Aorta (tissue), 5 donors: ENCODE data around the gene PTTG1IP. TPM values are rescaled to one million over a fixed set of nuclear protein-coding genes. Genes with fewer than 3 reads are reported as not detected.

Source experiments
- ATAC-seq: fragments of 200-7000 bp; cut with Tn5 transposase; one replicate; pipeline ENCODE4 v1.9.1; 2022; ENCODE audit warnings: moderate library complexity; ENCODE audit not compliant: low FRiP score
- DNase-seq, 2 donors: peaks; one replicate each; pipeline ENCODE4 v3.0.0-alpha.2; 2020
- H3K27ac ChIP-seq, 2 donors: one replicate each; pipeline ENCODE4 v1.5.1; 2013; ENCODE audit warnings: low read length in 2 of 2, mild to moderate bottlenecking in 2 of 2, moderate library complexity in 2 of 2, control low read depth in 1 of 2, inconsistent platforms in 1 of 2, low read depth in 1 of 2
- H3K27me3 ChIP-seq, 2 donors: one replicate each; pipeline ENCODE4 v1.6.1; 2013; ENCODE audit warnings: control low read depth in 1 of 2, low read length in 1 of 2, mild to moderate bottlenecking in 1 of 2, moderate library complexity in 1 of 2; ENCODE audit not compliant: insufficient read depth in 2 of 2, control insufficient read depth in 1 of 2
- H3K36me3 ChIP-seq, 2 donors: one replicate each; pipeline ENCODE4 v1.6.1; 2013; ENCODE audit warnings: control low read depth in 1 of 2, low read length in 1 of 2, mild to moderate bottlenecking in 1 of 2; ENCODE audit not compliant: insufficient read depth in 2 of 2, control insufficient read depth in 1 of 2
- H3K4me1 ChIP-seq, 2 donors: one replicate each; pipeline ENCODE4 v1.6.1; 2013; ENCODE audit warnings: low read length in 2 of 2, control low read depth in 1 of 2, mild to moderate bottlenecking in 1 of 2, moderate library complexity in 1 of 2; ENCODE audit not compliant: insufficient read depth in 2 of 2, control insufficient read depth in 1 of 2
- H3K4me3 ChIP-seq, 2 donors: one replicate each; pipeline ENCODE4 v1.5.1; 2013; ENCODE audit warnings: low read length in 2 of 2, control low read depth in 1 of 2, mild to moderate bottlenecking in 1 of 2
- H3K9me3 ChIP-seq: one replicate; pipeline ENCODE4 v1.6.1; 2013; ENCODE audit warnings: mild to moderate bottlenecking, low read length; ENCODE audit not compliant: control insufficient read depth
- WGBS, 2 donors: extraction: QIAGEN DNeasy Blood & Tissue Kit; methylation state at CpG; one replicate each; pipeline ENCODE4 v1.1.7; 2013; 5-methylcytosine and 5-hydroxymethylcytosine counted together
- intact Hi-C, 2 donors: fragments of 100-400 bp; cut with DNase I; formaldehyde crosslinking; loops; one replicate each; pipeline versions ENCODE4 v1.14.2 to v1.15.0; 2022
- polyA plus RNA-seq, 2 donors: library from polyadenylated mRNA; stranded (reverse); fragments of 200-250 nt; gene quantifications; one replicate each; pipeline ENCODE4 v1.2.3, GENCODE V29; 2013
- total RNA-seq, 2 donors: library from RNA; stranded (reverse); fragmentation: NEBNext Ultra II Directional; extraction: Animal tissue kit (Norgen Biotek cat#: 25700); gene quantifications; one replicate each; pipeline ENCODE4 v1.2.1, GENCODE V29; 2021
- donor health status: healthy with polysubstance abuse.
- donor health status: Bipolar disorder and iron deficiency.
- donor health status: DM: no; HTN: no; CAD: no.
- donor health status: DM: no; HTN: no; CAD: no.
- donor health status: DM: yes; HTN: yes; CAD: no.

PTTG1IP gene
- total and polyA plus RNA-seq, 4 donors, result 103 to 271 (median 230) TPM

GRCh38 chr21:44802396-44803153, 70.9 kb downstream of the PTTG1IP start:
- Histone ChIP-seq H3K36me3 (peaks cover 0 to 3% of the 10 kb centered on the region in 2 donors), H3K27ac (no peak overlapping the region), H3K4me3 (peak overlapping the region; percentile 80 to 99), H3K9me3 (no peaks in the 10 kb centered on the region), H3K4me1 (no peaks in the 10 kb centered on the region), H3K27me3 (no peaks in the 10 kb centered on the region)
- intact Hi-C loops, result loop anchor here (5.0 kb wide), 3 partner anchors 65 to 130 kb away; partner anchors contain the start of gene PTTG1IP (in 1 of the 2)
- ATAC-seq (peak; percentile 49), DNase-seq (no peak)
- WGBS, 2 donors, result 25 to 28% methylated on average over 29 to 32 of the region's 32 CpGs

GRCh38 chr21:44801468-44802395, 71.8 kb downstream of the PTTG1IP start, which contains the start of gene UBE2G2:
UBE2G2 (minus strand) TSS chr21:44801820; CDS start chr21:44801748, 72 bp downstream.
- no peaks in the 10 kb centered on the region for H3K27me3 ChIP-seq
- WGBS, 2 donors, result 0% methylated on average over 85 to 97 of the region's 97 CpGs
- H3K4me3 ChIP-seq, result peak within 1 kb of the TSS; percentile 80 to 99
- DNase-seq, result peak; percentile 85 to 95
- H3K36me3 ChIP-seq, result peaks cover 0 to under 1% of the 10 kb centered on the region in 2 donors
- peak; percentile 94 for ATAC-seq
- H3K9me3 ChIP-seq, result no peaks in the 10 kb centered on the region
- intact Hi-C loops, result loop anchor here (5.0 kb wide), 3 partner anchors 66 to 131 kb away; partner anchors contain the start of gene PTTG1IP (in 1 of the 2)
- H3K4me1 ChIP-seq, result no peaks in the 10 kb centered on the region
- H3K27ac ChIP-seq, result peak within 1 kb of the TSS in 1 of 2 donors; percentile 37

GRCh38 chr21:44800971-44801467, 72.5 kb downstream of the PTTG1IP start:
- Histone ChIP-seq H3K4me1 (no peaks in the 10 kb centered on the region), H3K9me3 (no peaks in the 10 kb centered on the region), H3K36me3 (no peaks in the 10 kb centered on the region), H3K4me3 (peak overlapping the region; percentile 80 to 99), H3K27ac (no peak overlapping the region), H3K27me3 (no peaks in the 10 kb centered on the region)
- DNase-seq (no peak), ATAC-seq (no peak)
- 1% methylated on average over 17 of the region's 17 CpGs for WGBS, 2 donors
- intact Hi-C loops, result loop anchor here (5.0 kb wide), 3 partner anchors 66 to 131 kb away; partner anchors contain the start of gene PTTG1IP (in 1 of the 2)

- H3K27me3 ChIP-seq, result no peaks in the 10 kb centered on the region
- ATAC-seq (no peak), DNase-seq (no peak)
- no peak overlapping the region for H3K27ac ChIP-seq
- H3K4me3 ChIP-seq, result no peak overlapping the region
- no peaks in the 10 kb centered on the region for H3K9me3 ChIP-seq
- intact Hi-C loops, result loop anchor here (5.0 kb wide), 3 partner anchors 67 to 132 kb away; partner anchors contain the start of gene PTTG1IP (in 1 of the 2)
- no peaks in the 10 kb centered on the region for H3K4me1 ChIP-seq
- 46 to 56% methylated on average over 12 of the region's 12 CpGs for WGBS, 2 donors
- no peaks in the 10 kb centered on the region for H3K36me3 ChIP-seq
Measured at GRCh38 chr21:44800103-44800502, 73.4 kb downstream of the PTTG1IP start.

- ATAC-seq (no peak), DNase-seq (no peak)
- H3K4me1 ChIP-seq, result no peaks in the 10 kb centered on the region
- no peaks in the 10 kb centered on the region for H3K9me3 ChIP-seq
- H3K27me3 ChIP-seq, result no peaks in the 10 kb centered on the region
- no peak overlapping the region for H3K4me3 ChIP-seq
- H3K27ac ChIP-seq, result no peak overlapping the region
- intact Hi-C loops, result loop anchor here (5.0 to 10.0 kb wide), 5 partner anchors 68 to 495 kb away; partner anchors contain the start of genes PFKL (in 1 of the 2) and PTTG1IP (in 1 of the 2)
- no peaks in the 10 kb centered on the region for H3K36me3 ChIP-seq
- WGBS, 2 donors, result 36 to 45% methylated on average over 1 of the region's 1 CpG
Measured at GRCh38 chr21:44799646-44800045, 73.8 kb downstream of the PTTG1IP start.

Other genes with a start within 250 kb of the PTTG1IP start
- gene KRTAP10-9, start 246.6 kb downstream of the PTTG1IP start, total RNA-seq, result not detected
- gene KRTAP10-9, start 246.6 kb downstream of the PTTG1IP start, polyA plus RNA-seq, result not detected
- gene KRTAP10-10, start 236.3 kb downstream of the PTTG1IP start, total RNA-seq, result not detected
- gene KRTAP10-10, start 236.3 kb downstream of the PTTG1IP start, polyA plus RNA-seq, result not detected
- not detected for gene KRTAP10-11, start 227.3 kb downstream of the PTTG1IP start, total RNA-seq
- gene KRTAP10-11, start 227.3 kb downstream of the PTTG1IP start, polyA plus RNA-seq, result not detected
- not detected for gene KRTAP12-4, start 219.0 kb downstream of the PTTG1IP start, total RNA-seq
- not detected for gene KRTAP12-4, start 219.0 kb downstream of the PTTG1IP start, polyA plus RNA-seq
- not detected for gene KRTAP12-3, start 215.8 kb downstream of the PTTG1IP start, total RNA-seq
- gene KRTAP12-3, start 215.8 kb downstream of the PTTG1IP start, polyA plus RNA-seq, result not detected
- gene KRTAP12-2, start 206.8 kb downstream of the PTTG1IP start, total RNA-seq, result not detected
- not detected for gene KRTAP12-2, start 206.8 kb downstream of the PTTG1IP start, polyA plus RNA-seq
- gene KRTAP12-1, start 191.5 kb downstream of the PTTG1IP start, total RNA-seq, result not detected
- not detected for gene KRTAP12-1, start 191.5 kb downstream of the PTTG1IP start, polyA plus RNA-seq
- not detected for gene KRTAP10-12, start 176.5 kb downstream of the PTTG1IP start, total RNA-seq
- gene KRTAP10-12, start 176.5 kb downstream of the PTTG1IP start, polyA plus RNA-seq, result not detected
- gene TSPEAR, start 162.1 kb downstream of the PTTG1IP start, total RNA-seq, result not detected
- gene TSPEAR, start 162.1 kb downstream of the PTTG1IP start, polyA plus RNA-seq, result not detected
- gene UBE2G2, start 71.9 kb downstream of the PTTG1IP start, total RNA-seq, result 10 to 100 TPM; 79.5 to 83.6 TPM
- 10 to 100 TPM; 46.8 to 60.0 TPM for gene UBE2G2, start 71.9 kb downstream of the PTTG1IP start, polyA plus RNA-seq
- 10 to 100 TPM; 63.2 to 68.9 TPM for gene SUMO3, start 55.6 kb downstream of the PTTG1IP start, total RNA-seq
- gene SUMO3, start 55.6 kb downstream of the PTTG1IP start, polyA plus RNA-seq, result 10 to 100 TPM; 35.7 to 88.0 TPM
- 100 to 1,000 TPM in 1 of 2 donors, 10 to 100 TPM in 1; 65.5 to 110 TPM for gene ITGB2, start 47.2 kb upstream of the PTTG1IP start, total RNA-seq
- 10 to 100 TPM in 1 of 2 donors, 1 to 10 TPM in 1; 6.7 to 48.5 TPM for gene ITGB2, start 47.2 kb upstream of the PTTG1IP start, polyA plus RNA-seq
- 10 to 100 TPM; 21.5 to 29.6 TPM for gene SLX9, start 66.3 kb upstream of the PTTG1IP start, total RNA-seq
- 10 to 100 TPM; 17.3 to 19.2 TPM for gene SLX9, start 66.3 kb upstream of the PTTG1IP start, polyA plus RNA-seq
- 100 to 1,000 TPM in 1 of 2 donors, 10 to 100 TPM in 1; 87.9 to 224 TPM for gene ADARB1, start 200.9 kb upstream of the PTTG1IP start, total RNA-seq
- gene ADARB1, start 200.9 kb upstream of the PTTG1IP start, polyA plus RNA-seq, result 10 to 100 TPM; 54.7 to 93.3 TPM